Kasumi-1 (cell line): ENCODE measurements around the gene FNDC1.
A peak's percentile ranks its signal among the peaks of the same experiment; 100 is the strongest.
"Not testable (repeated sequence)": the region's sequence is repeated elsewhere in the genome, so short reads cannot be mapped to it uniquely, and the experiment has no call there.

Experiments
- DNase-seq, 2 experiments: peaks; one replicate each; lab custom pipeline; 2025; lab: John Stamatoyannopoulos, UW

Gene FNDC1

GRCh38 chr6:159169193-159169555, at the start of gene FNDC1:
Gene FNDC1, plus strand, starts transcription at chr6:159169400. Its CDS starts 197 bp downstream, at chr6:159169597.
- DNase-seq, result peak; percentile 26 to 40

GRCh38 chr6:159119791-159120190, 49.4 kb upstream of the FNDC1 start:
- no peak for DNase-seq

- no peak for DNase-seq
Observed at GRCh38 chr6:159121486-159121885, 47.7 kb upstream of the FNDC1 start.

GRCh38 chr6:159122453-159122852, 46.7 kb upstream of the FNDC1 start:
- DNase-seq, result no peak

GRCh38 chr6:159123831-159124230, 45.4 kb upstream of the FNDC1 start:
- DNase-seq, result not testable (repeated sequence)

GRCh38 chr6:159125014-159125609, 44.1 kb upstream of the FNDC1 start:
- peak; percentile 37 to 38 for DNase-seq

GRCh38 chr6:159125951-159126352, 43.2 kb upstream of the FNDC1 start:
- DNase-seq, result no peak

- no peak for DNase-seq
Observed at GRCh38 chr6:159126590-159126989, 42.6 kb upstream of the FNDC1 start.

GRCh38 chr6:159127701-159128100, 41.5 kb upstream of the FNDC1 start:
- no peak for DNase-seq

GRCh38 chr6:159128978-159129377, 40.2 kb upstream of the FNDC1 start:
- no peak for DNase-seq

GRCh38 chr6:159130846-159131245, 38.4 kb upstream of the FNDC1 start:
- DNase-seq, result no peak

GRCh38 chr6:159131709-159132108, 37.5 kb upstream of the FNDC1 start:
- DNase-seq, result no peak

- no peak for DNase-seq
Observed at GRCh38 chr6:159132664-159133063, 36.5 kb upstream of the FNDC1 start.

GRCh38 chr6:159134701-159135364, 34.4 kb upstream of the FNDC1 start:
- peak; percentile 78 to 83 for DNase-seq

- DNase-seq, result no peak
Observed at GRCh38 chr6:159137676-159138075, 31.5 kb upstream of the FNDC1 start.

GRCh38 chr6:159142531-159142930, 26.7 kb upstream of the FNDC1 start:
- no peak for DNase-seq

- no peak for DNase-seq
Observed at GRCh38 chr6:159148641-159149040, 20.6 kb upstream of the FNDC1 start.

- no peak for DNase-seq
Observed at GRCh38 chr6:159149641-159150040, 19.6 kb upstream of the FNDC1 start.

GRCh38 chr6:159151266-159151855, 17.8 kb upstream of the FNDC1 start:
- peak; percentile 58 to 68 for DNase-seq

GRCh38 chr6:159152041-159152440, 17.2 kb upstream of the FNDC1 start:
- DNase-seq, result no peak

- DNase-seq, result no peak
Observed at GRCh38 chr6:159152782-159153181, 16.4 kb upstream of the FNDC1 start.

GRCh38 chr6:159155679-159156078, 13.5 kb upstream of the FNDC1 start:
- DNase-seq, result no peak

GRCh38 chr6:159156089-159156488, 13.1 kb upstream of the FNDC1 start:
- no peak for DNase-seq

GRCh38 chr6:159157431-159157830, 11.8 kb upstream of the FNDC1 start:
- no peak for DNase-seq
